M059J (cell line): ENCODE results near the gene CSF3R. TPM values are rescaled to one million over a fixed set of nuclear protein-coding genes. Genes with fewer than 3 reads are reported as not detected.
A peak's percentile ranks its signal among the peaks of the same experiment; 100 is the strongest.

Source experiments
- DNase-seq: peaks from one replicate; pipeline ENCODE4 v3.0.0-alpha.2; 2012; ENCODE audit warnings: low read depth
- total RNA-seq: library from RNA; depleted of rRNA; stranded (reverse); fragments of >200 nt; shearing (Covaris generic); gene quantifications from 2 replicates; pipeline ENCODE4 v1.2.3, GENCODE V29; 2014; rRNA removed

CSF3R gene
- total RNA-seq: not detected in 2 replicates

GRCh38 chr1:36482724-36483388 is at the start of gene CSF3R:
Gene CSF3R (minus strand): TSS chr1:36482913. CDS start chr1:36479496, 3,417 bp downstream.
- no peak for DNase-seq

- no peak for DNase-seq
These were observed 49.1 kb upstream of the CSF3R start for GRCh38 chr1:36531833-36532232.

- no peak for DNase-seq
These were observed 48.1 kb upstream of the CSF3R start for GRCh38 chr1:36530791-36531190.

- DNase-seq: no peak
These were observed 47.5 kb upstream of the CSF3R start for GRCh38 chr1:36530261-36530660.

GRCh38 chr1:36529769-36530260 is 47.1 kb upstream of the CSF3R start:
- DNase-seq: no peak

- no peak for DNase-seq
These were observed 45.9 kb upstream of the CSF3R start for GRCh38 chr1:36528361-36529349.

- no peak for DNase-seq
These were observed 42.5 kb upstream of the CSF3R start for GRCh38 chr1:36525166-36525565.

- DNase-seq: no peak
These were observed 41.8 kb upstream of the CSF3R start for GRCh38 chr1:36524359-36525062.

GRCh38 chr1:36523850-36524249 is 41.1 kb upstream of the CSF3R start:
- DNase-seq: no peak

- no peak for DNase-seq
These were observed 40.5 kb upstream of the CSF3R start for GRCh38 chr1:36523230-36523495.

- DNase-seq: no peak
These were observed 39.9 kb upstream of the CSF3R start for GRCh38 chr1:36522461-36523229.

GRCh38 chr1:36522021-36522420 is 39.3 kb upstream of the CSF3R start:
- no peak for DNase-seq

GRCh38 chr1:36520771-36521420 is 38.2 kb upstream of the CSF3R start:
- no peak for DNase-seq

- DNase-seq: no peak
These were observed 37.3 kb upstream of the CSF3R start for GRCh38 chr1:36520056-36520455.

- DNase-seq: no peak
These were observed 34.5 kb upstream of the CSF3R start for GRCh38 chr1:36517011-36517771.

- peak; percentile 50 for DNase-seq
These were observed 33.8 kb upstream of the CSF3R start for GRCh38 chr1:36516372-36517010.

- no peak for DNase-seq
These were observed 32.8 kb upstream of the CSF3R start for GRCh38 chr1:36515315-36516138.

GRCh38 chr1:36514501-36514900 is 31.8 kb upstream of the CSF3R start:
- no peak for DNase-seq
